GM12878 (cell line): ENCODE data around the gene ITGA3. TPM values are rescaled to one million over a fixed set of nuclear protein-coding genes. Genes with fewer than 3 reads are reported as not detected.

ENCODE experiments used
- ATAC-seq: fragments of 200-7000 bp; cut with Tn5 transposase; 3 replicates; pipeline ENCODE4 v1.9.1; 2020; ENCODE audit warnings: mild to moderate bottlenecking, moderate library complexity
- BruUV-seq: library from RNA; stranded (reverse); fragments of 400-500 nt; replicated peaks from 2 replicates; lab custom pipeline; 2021; lab: Mats Ljungman, UMichigan
- CTCF ChIA-PET: fragments of 300-600 bp; sonication (Branson Sonifier 250); formaldehyde crosslinking; extraction: SDS; loops from one replicate; lab custom pipeline; 2021; ENCODE audit warnings: inconsistent platforms; lab: Yijun Ruan, JAX
- POLR2A ChIA-PET: fragments of 350-600 bp; formaldehyde crosslinking; extraction: SDS; loops from one replicate; lab custom pipeline; 2021; ENCODE audit warnings: inconsistent platforms; lab: Charles Lee
- RAD21 ChIA-PET: fragments of 300-600 bp; sonication (Branson Sonifier 250); formaldehyde crosslinking; loops from one replicate; lab custom pipeline; 2023; ENCODE audit warnings: antibody characterized with exemption; ENCODE audit not compliant: unreplicated experiment; lab: Charles Lee
- SMC1A ChIA-PET: fragments of 300-600 bp; sonication (Branson Sonifier 250); formaldehyde crosslinking; loops from one replicate; lab custom pipeline; 2023; ENCODE audit not compliant: unreplicated experiment, uncharacterized antibody; lab: Charles Lee
- DNase-seq: peaks from one replicate; pipeline ENCODE4 v3.0.0-alpha.2; 2011; ENCODE audit warnings: low read depth, low spot score
- FAIRE-seq: peaks from 3 replicates; lab custom pipeline; 2011; peaks lifted over from hg19 to GRCh38; lab: Jason Lieb, UNC
- H2AFZ ChIP-seq: 2 replicates; pipeline ENCODE4 v1.6.0; 2011; ENCODE audit warnings: low read depth, low read length, control low read depth; ENCODE audit not compliant: control insufficient read depth
- H3K27ac ChIP-seq: 2 replicates; pipeline ENCODE4 v1.5.1; 2011; ENCODE audit warnings: control low read depth; ENCODE audit not compliant: control insufficient read depth, insufficient read depth
- H3K27me3 ChIP-seq, 2 experiments: replicated peaks in 1 of 2; 2 replicates each; pipeline versions ENCODE4 v1.6.0 to v1.6.1; 2011; ENCODE audit warnings: low read length in 1 of 2; ENCODE audit not compliant: control insufficient read depth in 2 of 2, insufficient read depth in 2 of 2
- H3K36me3 ChIP-seq, 2 experiments: 2 replicates each; pipeline ENCODE4 v1.5.1; 2011; ENCODE audit warnings: low read length in 1 of 2; ENCODE audit not compliant: control insufficient read depth in 2 of 2, insufficient read depth in 2 of 2
- H3K4me1 ChIP-seq: 2 replicates; pipeline ENCODE4 v1.6.1; 2011; ENCODE audit warnings: mild to moderate bottlenecking, low read length, moderate library complexity, mixed read lengths; ENCODE audit not compliant: control insufficient read depth, insufficient read depth
- H3K4me2 ChIP-seq: 2 replicates; pipeline ENCODE4 v1.6.0; 2011; ENCODE audit warnings: control low read depth; ENCODE audit not compliant: control insufficient read depth, insufficient read depth
- H3K4me3 ChIP-seq: fragments of 200-600 bp; sonication (generic); 2 replicates; pipeline ENCODE4 v1.5.1; 2016
- H3K79me2 ChIP-seq: 2 replicates; pipeline ENCODE4 v1.6.0; 2011; ENCODE audit warnings: low read length; ENCODE audit not compliant: control insufficient read depth, insufficient read depth
- H3K9ac ChIP-seq: 2 replicates; pipeline ENCODE4 v1.8.0; 2011; ENCODE audit warnings: low read length, control low read depth, mixed read lengths; ENCODE audit not compliant: control insufficient read depth, insufficient read depth
- H3K9me3 ChIP-seq: replicated peaks from 3 replicates; pipeline ENCODE4 v1.5.1; 2011; ENCODE audit warnings: mild to moderate bottlenecking, low read length; ENCODE audit not compliant: control insufficient read depth, insufficient read depth
- H4K20me1 ChIP-seq: 2 replicates; pipeline ENCODE4 v1.6.0; 2011; ENCODE audit not compliant: control insufficient read depth, insufficient read depth
- ELK1 ChIP-seq: IDR thresholded peaks from 2 replicates; pipeline ENCODE4 v1.6.1; 2012; ENCODE audit warnings: low read depth, low read length, improper control_type of control experiment
- ESRRA ChIP-seq: IDR thresholded peaks from 2 replicates; pipeline ENCODE4 v1.6.1; 2012; ENCODE audit warnings: mild to moderate bottlenecking, low read length, improper control_type of control experiment
- GABPA ChIP-seq: IDR thresholded peaks from 2 replicates; pipeline ENCODE4 v1.6.1; 2014; ENCODE audit warnings: antibody characterized with exemption, low read depth, mild to moderate bottlenecking, inconsistent platforms
- IRF4 ChIP-seq: IDR thresholded peaks from 2 replicates; pipeline ENCODE4 v1.6.1; 2011; ENCODE audit warnings: low read depth, low read length
- KDM1A ChIP-seq: fragments of 200-600 bp; sonication (generic); IDR thresholded peaks from 2 replicates; pipeline ENCODE4 v1.6.1; 2016; ENCODE audit warnings: borderline replicate concordance
- RELA ChIP-seq: fragments of 450-650 bp; IDR thresholded peaks from 2 replicates; pipeline ENCODE4 v1.8.0; 2014; ENCODE audit warnings: borderline replicate concordance; ENCODE audit not compliant: partially characterized antibody
- SMC3 ChIP-seq: IDR thresholded peaks from 2 replicates; pipeline ENCODE4 v1.6.1; 2011; ENCODE audit warnings: low read length, improper control_type of control experiment, borderline replicate concordance
- STAT3 ChIP-seq: IDR thresholded peaks from 2 replicates; pipeline ENCODE4 v1.6.1; 2011; ENCODE audit warnings: low read depth, low read length, improper control_type of control experiment
- TCF12 ChIP-seq: IDR thresholded peaks from 2 replicates; pipeline ENCODE4 v1.6.1; 2011; ENCODE audit warnings: low read depth, mild to moderate bottlenecking, low read length
- TCF3 ChIP-seq: IDR thresholded peaks from 2 replicates; pipeline ENCODE4 v1.6.1; 2012; ENCODE audit warnings: low read depth, mild to moderate bottlenecking, low read length, borderline replicate concordance; ENCODE audit not compliant: insufficient read depth
- ZNF687 ChIP-seq: fragments of 450-650 bp; IDR thresholded peaks from 2 replicates; pipeline ENCODE4 v1.6.1; 2017; ENCODE audit warnings: mild to moderate bottlenecking, moderate library complexity
- WGBS: methylation state at CpG from one replicate; pipeline ENCODE4 v1.1.6; 2016; ENCODE audit warnings: low lambda C conversion rate; ENCODE audit not compliant: insufficient replicate concordance, insufficient coverage; ENCODE audit errors: missing lambda C conversion rate; 5-methylcytosine and 5-hydroxymethylcytosine counted together
- in situ Hi-C: fragments of 300-500 bp; cut with MboI; formaldehyde crosslinking; loops from 9 replicates; pipeline ENCODE4 v1.14.3; 2018; ENCODE audit warnings: mixed read lengths
- intact Hi-C: fragments of 100-400 bp; cut with micrococcal nuclease; formaldehyde crosslinking; loops from one replicate; pipeline ENCODE4 v1.14.2; 2022; ENCODE audit not compliant: unreplicated experiment
- polyA plus RNA-seq, 11 experiments: library from polyadenylated mRNA; depleted of rRNA in 4 of 11; unstranded in 6 of 11; stranded (reverse) in 5 of 11; fragments of >200 nt; fragmentation: Nextera tagmentation in 4 of 11; fragmentation: Illumina TruSeq in 1 of 11; extraction: Ambion mirVana in 4 of 11; extraction: Trizol in 1 of 11; gene quantifications; 1 replicate in 1 of 11; 2 replicates in 10 of 11; pipeline versions ENCODE4 v1.2.1 to v1.2.3, GENCODE V29; 2011 to 2016; ENCODE audit warnings: inconsistent platforms in 2 of 11, missing spikeins in 2 of 11, low read depth in 1 of 11
- total RNA-seq, 4 experiments: library from RNA; depleted of rRNA in 3 of 4; stranded (reverse); fragments of >200 nt in 3 of 4; fragmentation: Illumina TruSeq in 1 of 4; extraction: Trizol in 1 of 4; gene quantifications; 2 replicates each; pipeline versions ENCODE4 v1.2.1 to v1.2.3, GENCODE V29; 2013 to 2021
- TF ChIP-seq, protein P1 (sequence below): IDR thresholded peaks from 2 replicates; pipeline ENCODE4 v1.6.1; 2011; ENCODE audit warnings: borderline replicate concordance, low read depth, mild to moderate bottlenecking, moderate library complexity, mixed read lengths, low read length; ENCODE audit not compliant: insufficient read depth; ENCODE audit errors: extremely low read length
- TF ChIP-seq, protein P2 (sequence below): fragments of 450-650 bp; formaldehyde crosslinking; IDR thresholded peaks from 2 replicates; pipeline ENCODE4 v1.4.0; 2020; ENCODE audit warnings: mild to moderate bottlenecking, moderate library complexity

The ITGA3 gene
- total and polyA plus RNA-seq, 10 of the 15 experiments (the other 5 are each of a cell fraction or from before 2014, with no cell fraction given), result 0.29 to 13.4 (median 6.6) TPM

- ATAC-seq (no peak), DNase-seq (no peak), FAIRE-seq (no peak)
- Histone ChIP-seq H3K4me2 (no peak overlapping the region), H3K27ac (no peak overlapping the region), H3K36me3 (no peaks in the 10 kb centered on the region), H3K9ac (no peak overlapping the region), H3K79me2 (no peaks in the 10 kb centered on the region), H2AFZ (no peak overlapping the region), H3K9me3 (no peaks in the 10 kb centered on the region), H3K27me3 (no peaks in the 10 kb centered on the region), H4K20me1 (no peaks in the 10 kb centered on the region), H3K4me3 (no peak overlapping the region), H3K4me1 (peaks cover 17% of the 10 kb centered on the region)
- ChIA-PET CTCF (interaction anchor here (2.0 to 3.4 kb wide), 3 partner anchors 12 to 62 kb away, joined by 4 to 13 read pairs (median 6); no protein-coding TSS in a partner anchor), SMC1A (no interaction called here), POLR2A (no interaction called here), RAD21 (no interaction called here)
- BruUV-seq, result no TSS peak
- intact Hi-C loops, result loop anchor here (5.0 kb wide), 1 partner anchor 48 kb away; no protein-coding TSS in a partner anchor
- WGBS, result 41% methylated on average over 5 of the region's 5 CpGs
- in situ Hi-C loops, result no loop called here
- TF ChIP-seq TCF3 (no peak), KDM1A (no peak), ELK1 (no peak), ESRRA (no peak), SMC3 (no peak), STAT3 (no peak), RELA (no peak), ZNF687 (no peak), IRF4 (no peak), TCF12 (no peak), GABPA (no peak)
- TF ChIP-seq, protein P1, sequence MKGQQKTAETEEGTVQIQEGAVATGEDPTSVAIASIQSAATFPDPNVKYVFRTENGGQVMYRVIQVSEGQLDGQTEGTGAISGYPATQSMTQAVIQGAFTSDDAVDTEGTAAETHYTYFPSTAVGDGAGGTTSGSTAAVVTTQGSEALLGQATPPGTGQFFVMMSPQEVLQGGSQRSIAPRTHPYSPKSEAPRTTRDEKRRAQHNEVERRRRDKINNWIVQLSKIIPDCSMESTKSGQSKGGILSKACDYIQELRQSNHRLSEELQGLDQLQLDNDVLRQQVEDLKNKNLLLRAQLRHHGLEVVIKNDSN, result no peak
- TF ChIP-seq, protein P2, sequence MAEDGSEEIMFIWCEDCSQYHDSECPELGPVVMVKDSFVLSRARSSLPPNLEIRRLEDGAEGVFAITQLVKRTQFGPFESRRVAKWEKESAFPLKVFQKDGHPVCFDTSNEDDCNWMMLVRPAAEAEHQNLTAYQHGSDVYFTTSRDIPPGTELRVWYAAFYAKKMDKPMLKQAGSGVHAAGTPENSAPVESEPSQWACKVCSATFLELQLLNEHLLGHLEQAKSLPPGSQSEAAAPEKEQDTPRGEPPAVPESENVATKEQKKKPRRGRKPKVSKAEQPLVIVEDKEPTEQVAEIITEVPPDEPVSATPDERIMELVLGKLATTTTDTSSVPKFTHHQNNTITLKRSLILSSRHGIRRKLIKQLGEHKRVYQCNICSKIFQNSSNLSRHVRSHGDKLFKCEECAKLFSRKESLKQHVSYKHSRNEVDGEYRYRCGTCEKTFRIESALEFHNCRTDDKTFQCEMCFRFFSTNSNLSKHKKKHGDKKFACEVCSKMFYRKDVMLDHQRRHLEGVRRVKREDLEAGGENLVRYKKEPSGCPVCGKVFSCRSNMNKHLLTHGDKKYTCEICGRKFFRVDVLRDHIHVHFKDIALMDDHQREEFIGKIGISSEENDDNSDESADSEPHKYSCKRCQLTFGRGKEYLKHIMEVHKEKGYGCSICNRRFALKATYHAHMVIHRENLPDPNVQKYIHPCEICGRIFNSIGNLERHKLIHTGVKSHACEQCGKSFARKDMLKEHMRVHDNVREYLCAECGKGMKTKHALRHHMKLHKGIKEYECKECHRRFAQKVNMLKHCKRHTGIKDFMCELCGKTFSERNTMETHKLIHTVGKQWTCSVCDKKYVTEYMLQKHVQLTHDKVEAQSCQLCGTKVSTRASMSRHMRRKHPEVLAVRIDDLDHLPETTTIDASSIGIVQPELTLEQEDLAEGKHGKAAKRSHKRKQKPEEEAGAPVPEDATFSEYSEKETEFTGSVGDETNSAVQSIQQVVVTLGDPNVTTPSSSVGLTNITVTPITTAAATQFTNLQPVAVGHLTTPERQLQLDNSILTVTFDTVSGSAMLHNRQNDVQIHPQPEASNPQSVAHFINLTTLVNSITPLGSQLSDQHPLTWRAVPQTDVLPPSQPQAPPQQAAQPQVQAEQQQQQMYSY (CRISPR knock-in tag), result no peak
Measured at GRCh38 chr17:50099003-50099402, 43.1 kb downstream of the ITGA3 start.
